IMR-90 (cell line): ENCODE data around the gene CRIM1. TPM values are rescaled to one million over a fixed set of nuclear protein-coding genes. Genes with fewer than 3 reads are reported as not detected.

ENCODE experiments used
- ATAC-seq: fragments of 200-7000 bp; cut with Tn5 transposase; 2 replicates; pipeline ENCODE4 v1.9.1; 2020; ENCODE audit warnings: low read depth, mild to moderate bottlenecking, moderate library complexity
- BruUV-seq: library from RNA; stranded (reverse); fragments of 400-500 nt; replicated peaks from 2 replicates; lab custom pipeline; 2021; lab: Mats Ljungman, UMichigan
- CTCF ChIA-PET: fragments of 300-600 bp; formaldehyde crosslinking; extraction: SDS; loops from one replicate; lab custom pipeline; 2021; ENCODE audit warnings: antibody characterized with exemption; lab: Yijun Ruan, JAX
- POLR2A ChIA-PET: fragments of 300-600 bp; sonication (Branson Sonifier 250); formaldehyde crosslinking; loops from one replicate; lab custom pipeline; 2022; ENCODE audit warnings: antibody characterized with exemption; ENCODE audit not compliant: unreplicated experiment; lab: Charles Lee
- DNase-seq: peaks from one replicate; pipeline ENCODE4 v3.0.0; 2013
- H2AFZ ChIP-seq: replicated peaks from 2 replicates; pipeline ENCODE3; 2013; ENCODE audit warnings: low read length, mild to moderate bottlenecking; ENCODE audit not compliant: poor library complexity
- H2AK5ac ChIP-seq: 2 replicates; pipeline ENCODE4 v1.6.1; 2013; ENCODE audit warnings: low read depth, low read length, inconsistent platforms
- H2AK9ac ChIP-seq: replicated peaks from 2 replicates; pipeline ENCODE3; 2013; ENCODE audit warnings: mild to moderate bottlenecking, low read depth, low read length, moderate library complexity; ENCODE audit not compliant: poor library complexity
- H2BK120ac ChIP-seq: 2 replicates; pipeline ENCODE4 v1.6.1; 2013; ENCODE audit warnings: low read depth, low read length, inconsistent platforms
- H2BK15ac ChIP-seq: 3 replicates; pipeline ENCODE4 v1.6.1; 2013; ENCODE audit warnings: low read depth, low read length, inconsistent platforms
- H2BK20ac ChIP-seq: 2 replicates; pipeline ENCODE4 v1.6.1; 2013; ENCODE audit warnings: low read depth, mild to moderate bottlenecking, inconsistent platforms, low read length, moderate library complexity
- H2BK5ac ChIP-seq: 2 replicates; pipeline ENCODE4 v1.6.1; 2013; ENCODE audit warnings: mild to moderate bottlenecking, low read depth, low read length, inconsistent platforms; ENCODE audit not compliant: poor library complexity, severe bottlenecking
- H3K14ac ChIP-seq: replicated peaks from 2 replicates; pipeline ENCODE4 v1.6.1; 2013; ENCODE audit warnings: low read depth, low read length, inconsistent platforms
- H3K18ac ChIP-seq: 2 replicates; pipeline ENCODE4 v1.6.1; 2013; ENCODE audit warnings: low read depth, low read length, control low read depth
- H3K23ac ChIP-seq: 2 replicates; pipeline ENCODE4 v1.6.1; 2013; ENCODE audit warnings: low read depth, low read length, inconsistent platforms
- H3K27ac ChIP-seq: 2 replicates; pipeline ENCODE4 v1.5.1; 2013; ENCODE audit warnings: mild to moderate bottlenecking, control low read depth, low read length; ENCODE audit not compliant: insufficient read depth
- H3K27me3 ChIP-seq: 2 replicates; pipeline ENCODE4 v1.6.1; 2013; ENCODE audit warnings: low read length; ENCODE audit not compliant: control insufficient read depth, insufficient read depth
- H3K36me3 ChIP-seq: 2 replicates; pipeline ENCODE4 v1.6.1; 2013; ENCODE audit warnings: low read length, mixed read lengths; ENCODE audit not compliant: control insufficient read depth, insufficient read depth
- H3K4ac ChIP-seq: 2 replicates; pipeline ENCODE4 v1.6.1; 2013; ENCODE audit warnings: low read depth, low read length, inconsistent platforms
- H3K4me1 ChIP-seq: 2 replicates; pipeline ENCODE4 v1.6.1; 2013; ENCODE audit warnings: low read length, mixed read lengths; ENCODE audit not compliant: control insufficient read depth, insufficient read depth
- H3K4me2 ChIP-seq: 2 replicates; pipeline ENCODE4 v1.6.1; 2013; ENCODE audit warnings: low read depth, mild to moderate bottlenecking, control low read depth, low read length, moderate library complexity
- H3K4me3 ChIP-seq: 2 replicates; pipeline ENCODE4 v1.5.1; 2013; ENCODE audit warnings: low read depth, mild to moderate bottlenecking, control low read depth, low read length, moderate library complexity; ENCODE audit not compliant: insufficient read depth
- H3K56ac ChIP-seq: 2 replicates; pipeline ENCODE4 v1.6.1; 2013; ENCODE audit warnings: low read length, inconsistent platforms; ENCODE audit not compliant: insufficient read depth; ENCODE audit errors: extremely low read depth
- H3K79me1 ChIP-seq, 2 experiments: 2 replicates each; pipeline ENCODE4 v1.6.1; 2013; ENCODE audit warnings: low read length in 2 of 2, inconsistent platforms in 1 of 2, low read depth in 1 of 2
- H3K9ac ChIP-seq: 2 replicates; pipeline ENCODE4 v1.6.1; 2013; ENCODE audit warnings: low read depth, low read length, control low read depth
- H3K9me1 ChIP-seq: 2 replicates; pipeline ENCODE4 v1.6.1; 2013; ENCODE audit warnings: low read length, inconsistent platforms; ENCODE audit not compliant: insufficient read depth
- H3K9me3 ChIP-seq: 2 replicates; pipeline ENCODE4 v1.6.1; 2013; ENCODE audit warnings: low read length; ENCODE audit not compliant: control insufficient read depth, insufficient read depth
- H4K20me1 ChIP-seq: 2 replicates; pipeline ENCODE4 v1.6.1; 2013; ENCODE audit warnings: low read length, inconsistent platforms; ENCODE audit not compliant: insufficient read depth
- H4K5ac ChIP-seq: 2 replicates; pipeline ENCODE4 v1.6.1; 2013; ENCODE audit warnings: mild to moderate bottlenecking, low read depth, low read length, control low read depth
- H4K8ac ChIP-seq, 2 experiments: 2 replicates each; pipeline ENCODE4 v1.6.1; 2013; ENCODE audit warnings: low read depth in 2 of 2, low read length in 2 of 2, control low read depth in 1 of 2, inconsistent platforms in 1 of 2
- H4K91ac ChIP-seq: 2 replicates; pipeline ENCODE4 v1.6.1; 2013; ENCODE audit warnings: low read depth, low read length, inconsistent platforms; ENCODE audit not compliant: insufficient read depth
- BHLHE40 ChIP-seq: fragments of 150-350 bp; IDR thresholded peaks from 2 replicates; pipeline ENCODE4 v1.6.1; 2016; ENCODE audit warnings: mild to moderate bottlenecking, low read depth, low read length
- CEBPB ChIP-seq: IDR thresholded peaks from 2 replicates; pipeline ENCODE4 v1.6.1; 2012; ENCODE audit warnings: low read depth, low read length, improper control_type of control experiment
- RAD21 ChIP-seq: IDR thresholded peaks from 2 replicates; pipeline ENCODE4 v1.6.1; 2012; ENCODE audit warnings: low read length, improper control_type of control experiment
- RFX5 ChIP-seq: IDR thresholded peaks from 2 replicates; pipeline ENCODE4 v1.8.0; 2012; ENCODE audit warnings: low read depth, mild to moderate bottlenecking, low read length, moderate library complexity
- WGBS, 2 experiments: methylation state at CpG; one replicate each; pipeline versions ENCODE4 v1.1.5 to v1.1.7; 2013; ENCODE audit warnings: missing lambda C conversion rate in 2 of 2; ENCODE audit not compliant: insufficient read length in 1 of 2; ENCODE audit errors: extremely low coverage in 2 of 2; 5-methylcytosine and 5-hydroxymethylcytosine counted together
- dilution Hi-C: fragments of 300-500 bp; cut with HindIII; formaldehyde crosslinking; loops from one replicate; pipeline ENCODE4 v1.14.3; 2018; ENCODE audit warnings: low sequenced_read_pairs; ENCODE audit not compliant: unreplicated experiment
- in situ Hi-C: fragments of 300-500 bp; cut with MboI; formaldehyde crosslinking; loops from 3 replicates; pipeline ENCODE4 v1.14.3; 2019; ENCODE audit warnings: low sequenced_read_pairs, inconsistent platforms, mixed read lengths
- intact Hi-C: fragments of 100-400 bp; cut with micrococcal nuclease; formaldehyde crosslinking; loops from 2 replicates; pipeline ENCODE4 v1.10.0; 2022
- polyA plus RNA-seq, 3 experiments: library from polyadenylated mRNA; depleted of rRNA; stranded (reverse); fragments of >200 nt; gene quantifications; 2 replicates each; pipeline ENCODE4 v1.2.3, GENCODE V29; 2012; ENCODE audit warnings: low replicate concordance in 1 of 3
- total RNA-seq: library from RNA; depleted of rRNA; stranded (reverse); fragments of >200 nt; gene quantifications from 2 replicates; pipeline ENCODE4 v1.2.3, GENCODE V29; 2012
- TF ChIP-seq, protein P1 (sequence below): conservative IDR thresholded peaks from 2 replicates; pipeline ENCODE4 v1.5.1; 2012; ENCODE audit warnings: mild to moderate bottlenecking, low read depth, low read length, improper control_type of control experiment
- TF ChIP-seq, protein P2 (sequence below): fragments of 150-350 bp; IDR thresholded peaks from 2 replicates; pipeline ENCODE4 v1.6.1; 2016; ENCODE audit warnings: low read depth, mild to moderate bottlenecking, low read length, moderate library complexity, borderline replicate concordance

Gene CRIM1
- total and polyA plus RNA-seq, 2 of the 4 experiments (the other 2 are of a cell fraction): 285 to 490 TPM

DNA sequence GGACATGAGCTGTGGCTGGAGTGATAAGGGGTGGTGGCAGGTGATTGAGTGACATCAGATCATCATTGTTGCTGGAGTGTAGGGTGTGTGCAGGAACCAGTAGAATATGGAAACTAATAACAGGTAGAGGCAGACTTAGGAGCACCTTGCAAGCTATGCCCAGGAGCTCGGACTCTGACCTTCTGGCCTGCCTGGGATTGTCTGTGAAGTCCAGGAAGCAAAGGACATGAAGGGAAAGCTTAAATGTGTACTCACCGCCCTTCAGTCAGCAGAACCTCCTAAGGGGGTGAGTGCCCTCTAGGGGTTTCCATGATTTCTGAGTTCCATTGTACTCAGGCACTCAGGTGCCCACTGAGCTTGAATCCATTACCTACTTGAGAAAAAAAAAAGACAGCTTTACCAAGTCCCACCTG lies 104.2 kb downstream of the CRIM1 start:
- ChIA-PET POLR2A (interaction anchor here (0.6 kb wide), 1 partner anchor 107 kb away, joined by 3 read pairs; no protein-coding TSS in a partner anchor), CTCF (interaction anchor here (1.0 to 1.5 kb wide), 5 partner anchors 27 to 205 kb away, joined by 3 to 7 read pairs (median 3); no protein-coding TSS in a partner anchor)
- H3K56ac ChIP-seq: peak overlapping the region; percentile 75
- 0 out of 2 replicates have a peak overlapping the region, but pooled peaks have one; percentile 14 for H4K5ac ChIP-seq
- WGBS, 2 experiments: no CpG with 5 or more reads among the region's 2 CpGs
- no peak overlapping the region for H3K4me3 ChIP-seq
- peak; percentile 16; the same call in 1 of the 2 replicates for ATAC-seq
- peak overlapping the region; percentile 88; the same call in 2 of the 3 replicates for H2BK15ac ChIP-seq
- H2BK5ac ChIP-seq: peak overlapping the region; percentile 94
- H2AFZ ChIP-seq: no peak overlapping the region
- peak overlapping the region; percentile 71 for H4K91ac ChIP-seq
- DNase-seq: peak; percentile 63
- peaks cover 34% of the 10 kb centered on the region for H3K9me1 ChIP-seq
- peak overlapping the region; percentile 72; the same call in 1 of the 2 replicates for H3K23ac ChIP-seq
- peaks cover 38% of the 10 kb centered on the region for H3K4me1 ChIP-seq
- peak overlapping the region; percentile 16; the same call in 1 of the 2 replicates for H3K18ac ChIP-seq
- peaks cover 28% of the 10 kb centered on the region for H3K36me3 ChIP-seq
- peak overlapping the region; percentile 50 to 78; a peak in 3 of 4 replicates for H4K8ac ChIP-seq
- H2AK5ac ChIP-seq: peak overlapping the region; percentile 90
- H2BK20ac ChIP-seq: peak overlapping the region; percentile 73; the same call in 1 of the 2 replicates
- dilution Hi-C loops (no loop called here), intact Hi-C loops (no loop called here), in situ Hi-C loops (no loop called here)
- H3K14ac ChIP-seq: peak overlapping the region; percentile 76
- H3K9me3 ChIP-seq: no peaks in the 10 kb centered on the region
- peak overlapping the region; percentile 56 for H2AK9ac ChIP-seq
- peaks cover 45 to 84% of the 10 kb centered on the region in 2 experiments for H3K79me1 ChIP-seq
- BruUV-seq: no TSS peak
- TF ChIP-seq, protein P1, sequence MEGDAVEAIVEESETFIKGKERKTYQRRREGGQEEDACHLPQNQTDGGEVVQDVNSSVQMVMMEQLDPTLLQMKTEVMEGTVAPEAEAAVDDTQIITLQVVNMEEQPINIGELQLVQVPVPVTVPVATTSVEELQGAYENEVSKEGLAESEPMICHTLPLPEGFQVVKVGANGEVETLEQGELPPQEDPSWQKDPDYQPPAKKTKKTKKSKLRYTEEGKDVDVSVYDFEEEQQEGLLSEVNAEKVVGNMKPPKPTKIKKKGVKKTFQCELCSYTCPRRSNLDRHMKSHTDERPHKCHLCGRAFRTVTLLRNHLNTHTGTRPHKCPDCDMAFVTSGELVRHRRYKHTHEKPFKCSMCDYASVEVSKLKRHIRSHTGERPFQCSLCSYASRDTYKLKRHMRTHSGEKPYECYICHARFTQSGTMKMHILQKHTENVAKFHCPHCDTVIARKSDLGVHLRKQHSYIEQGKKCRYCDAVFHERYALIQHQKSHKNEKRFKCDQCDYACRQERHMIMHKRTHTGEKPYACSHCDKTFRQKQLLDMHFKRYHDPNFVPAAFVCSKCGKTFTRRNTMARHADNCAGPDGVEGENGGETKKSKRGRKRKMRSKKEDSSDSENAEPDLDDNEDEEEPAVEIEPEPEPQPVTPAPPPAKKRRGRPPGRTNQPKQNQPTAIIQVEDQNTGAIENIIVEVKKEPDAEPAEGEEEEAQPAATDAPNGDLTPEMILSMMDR: peak; percentile 51
- TF ChIP-seq RAD21: peak; percentile 49
- TF ChIP-seq RFX5: no peak
- TF ChIP-seq BHLHE40: no peak
- no peak for TF ChIP-seq CEBPB
- TF ChIP-seq, protein P2, sequence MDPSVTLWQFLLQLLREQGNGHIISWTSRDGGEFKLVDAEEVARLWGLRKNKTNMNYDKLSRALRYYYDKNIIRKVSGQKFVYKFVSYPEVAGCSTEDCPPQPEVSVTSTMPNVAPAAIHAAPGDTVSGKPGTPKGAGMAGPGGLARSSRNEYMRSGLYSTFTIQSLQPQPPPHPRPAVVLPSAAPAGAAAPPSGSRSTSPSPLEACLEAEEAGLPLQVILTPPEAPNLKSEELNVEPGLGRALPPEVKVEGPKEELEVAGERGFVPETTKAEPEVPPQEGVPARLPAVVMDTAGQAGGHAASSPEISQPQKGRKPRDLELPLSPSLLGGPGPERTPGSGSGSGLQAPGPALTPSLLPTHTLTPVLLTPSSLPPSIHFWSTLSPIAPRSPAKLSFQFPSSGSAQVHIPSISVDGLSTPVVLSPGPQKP: no peak
- peak overlapping the region; percentile 85 for H2BK120ac ChIP-seq
- H3K4me2 ChIP-seq: no peak overlapping the region
- H3K27ac ChIP-seq: peak overlapping the region; percentile 59
- no peak overlapping the region for H3K9ac ChIP-seq
- no peaks in the 10 kb centered on the region for H3K27me3 ChIP-seq
- H3K4ac ChIP-seq: peak overlapping the region; percentile 91
- peaks cover 25% of the 10 kb centered on the region; the same call in 1 of the 2 replicates for H4K20me1 ChIP-seq
